K562 (cell line): ENCODE data around the gene AKR1D1. TPM values are rescaled to one million over a fixed set of nuclear protein-coding genes. Genes with fewer than 3 reads are reported as not detected.

Experiments used
- ATAC-seq: fragments of 200-7000 bp; cut with Tn5 transposase; 3 replicates; pipeline ENCODE4 v1.9.1; 2020; ENCODE audit warnings: moderate library complexity
- BruUV-seq: library from RNA; stranded (reverse); fragments of 400-500 nt; replicated peaks from 2 replicates; lab custom pipeline; 2021; lab: Mats Ljungman, UMichigan
- CTCF ChIA-PET: fragments of 300-600 bp; formaldehyde crosslinking; extraction: SDS; loops from one replicate; lab custom pipeline; 2021; ENCODE audit warnings: low intra/inter-chr PET ratio; lab: Yijun Ruan, JAX
- POLR2A ChIA-PET: fragments of 300-600, 350-650 bp; sonication (Branson Sonifier 250); formaldehyde crosslinking; extraction: SDS; loops from one replicate; lab custom pipeline; 2021; ENCODE audit warnings: antibody characterized with exemption, inconsistent platforms; lab: Yijun Ruan, JAX
- DNase-seq, 4 experiments: peaks; one replicate each; pipeline versions ENCODE4 v3.0.0 to v3.0.0-alpha.2; 2011 to 2018; ENCODE audit warnings: low spot score in 3 of 4, mixed read lengths in 3 of 4; ENCODE audit errors: extremely low read depth in 1 of 4
- FAIRE-seq: peaks from 2 replicates; lab custom pipeline; 2011; peaks lifted over from hg19 to GRCh38; lab: Jason Lieb, UNC
- H2AFZ ChIP-seq: 2 replicates; pipeline ENCODE4 v1.6.0; 2011; ENCODE audit warnings: low read depth, low read length, control low read depth, inconsistent platforms
- H3K27ac ChIP-seq: fragments of 200-600 bp; 3 replicates; pipeline ENCODE4 v1.8.0; 2011; ENCODE audit warnings: low read depth, mild to moderate bottlenecking, control low read depth, inconsistent platforms, low read length, moderate library complexity, mixed read lengths; ENCODE audit errors: extremely low read depth
- H3K27me3 ChIP-seq, 2 experiments: fragments of 300-600 bp in 1 of 2; 2 replicates in 1 of 2; 3 replicates in 1 of 2; pipeline versions ENCODE4 v1.6.0 to v1.8.0; 2011; ENCODE audit warnings: inconsistent platforms in 2 of 2, low read length in 2 of 2, mild to moderate bottlenecking in 1 of 2, mixed read lengths in 1 of 2, moderate library complexity in 1 of 2; ENCODE audit not compliant: control insufficient read depth in 2 of 2, insufficient read depth in 2 of 2
- H3K36me3 ChIP-seq: fragments of 300-600 bp; 3 replicates; pipeline ENCODE4 v1.8.0; 2011; ENCODE audit warnings: mild to moderate bottlenecking, low read length, inconsistent platforms; ENCODE audit not compliant: control insufficient read depth, insufficient read depth
- H3K4me1 ChIP-seq, 2 experiments: fragments of 200-600 bp in 1 of 2; replicated peaks in 1 of 2; 2 replicates in 1 of 2; 3 replicates in 1 of 2; pipeline versions ENCODE4 v1.5.1 to v1.8.0; 2011; ENCODE audit warnings: inconsistent platforms in 2 of 2, low read length in 2 of 2, mild to moderate bottlenecking in 1 of 2, mixed read lengths in 1 of 2, moderate library complexity in 1 of 2; ENCODE audit not compliant: control insufficient read depth in 2 of 2, insufficient read depth in 2 of 2
- H3K4me2 ChIP-seq: 2 replicates; pipeline ENCODE4 v1.6.1; 2011; ENCODE audit warnings: low read length, control low read depth, inconsistent platforms, mixed read lengths; ENCODE audit not compliant: insufficient read depth
- H3K4me3 ChIP-seq: fragments of 200-600 bp; sonication (generic), shearing (Covaris generic); 2 replicates; pipeline ENCODE4 v1.5.1; 2016; ENCODE audit warnings: control low read depth, inconsistent platforms
- H3K79me2 ChIP-seq: fragments of 200-600 bp; 3 replicates; pipeline ENCODE4 v1.8.0; 2011; ENCODE audit warnings: low read length, inconsistent platforms; ENCODE audit not compliant: control insufficient read depth, insufficient read depth
- H3K9ac ChIP-seq, 2 experiments: 2 replicates each; pipeline versions ENCODE4 v1.6.0 to v1.6.1; 2011; ENCODE audit warnings: low read depth in 2 of 2, low read length in 2 of 2, control low read depth in 1 of 2, inconsistent platforms in 1 of 2, mild to moderate bottlenecking in 1 of 2, mixed read lengths in 1 of 2; ENCODE audit not compliant: insufficient read depth in 1 of 2
- H3K9me1 ChIP-seq: one replicate; pipeline ENCODE4 v1.6.0; 2011; ENCODE audit warnings: inconsistent platforms, mild to moderate bottlenecking, low read length, moderate library complexity; ENCODE audit not compliant: control insufficient read depth, insufficient read depth
- H3K9me3 ChIP-seq: replicated peaks from 2 replicates; pipeline ENCODE4 v1.5.1; 2011; ENCODE audit warnings: low read depth, low read length, inconsistent platforms; ENCODE audit not compliant: control insufficient read depth, insufficient read depth
- H4K20me1 ChIP-seq: replicated peaks from 2 replicates; pipeline ENCODE4 v1.6.1; 2011; ENCODE audit warnings: low read length, inconsistent platforms, mixed read lengths; ENCODE audit not compliant: control insufficient read depth, insufficient read depth
- CBX2 ChIP-seq: fragments of 200-600 bp; sonication (generic); IDR thresholded peaks from one replicate; pipeline ENCODE4 v1.6.1; 2012; ENCODE audit warnings: mild to moderate bottlenecking, low read length, inconsistent platforms; ENCODE audit not compliant: insufficient read depth, poor library complexity, severe bottlenecking
- GTF2E2 ChIP-seq: fragments of 200-800 bp; sonication (Bioruptor generic); IDR thresholded peaks from 2 replicates; pipeline ENCODE4 v1.6.1; 2016; ENCODE audit warnings: missing genetic modification characterization, missing compliant biosample characterization
- KDM5B ChIP-seq: fragments of 200-600 bp; sonication (generic); IDR thresholded peaks from 2 replicates; pipeline ENCODE4 v1.6.1; 2012; ENCODE audit warnings: low read depth, mild to moderate bottlenecking, moderate library complexity, low read length, control low read depth, inconsistent platforms; ENCODE audit not compliant: insufficient replicate concordance
- NR4A1 ChIP-seq, 2 experiments: fragments of 250-450 bp in 1 of 2; fragments of 450-650 bp in 1 of 2; sonication (Bioruptor Pico) in 1 of 2; IDR thresholded peaks; 2 replicates each; pipeline versions ENCODE4 v1.4.0 to v1.6.1; 2016 to 2020; ENCODE audit warnings: mild to moderate bottlenecking in 2 of 2, missing compliant biosample characterization in 1 of 2, missing genetic modification characterization in 1 of 2, moderate library complexity in 1 of 2
- PCBP2 ChIP-seq: fragments of 200-400 bp; formaldehyde crosslinking; IDR thresholded peaks from 2 replicates; pipeline ENCODE4 v1.6.1; 2018; ENCODE audit warnings: low read length, low read depth, mild to moderate bottlenecking, moderate library complexity; ENCODE audit not compliant: poor library complexity, severe bottlenecking
- POLR2G ChIP-seq: fragments of 200-400 bp; formaldehyde crosslinking; IDR thresholded peaks from 2 replicates; pipeline ENCODE4 v1.6.1; 2017; ENCODE audit warnings: low read depth, mild to moderate bottlenecking, antibody characterized with exemption, low read length, moderate library complexity
- SRSF1 ChIP-seq: fragments of 200-400 bp; formaldehyde crosslinking; IDR thresholded peaks from 2 replicates; pipeline ENCODE4 v1.6.1; 2017; ENCODE audit warnings: mild to moderate bottlenecking, low read depth, low read length, moderate library complexity
- SRSF3 ChIP-seq: fragments of 200-400 bp; formaldehyde crosslinking; IDR thresholded peaks from 2 replicates; pipeline ENCODE4 v1.6.1; 2016; ENCODE audit warnings: mild to moderate bottlenecking, low read length, moderate library complexity; ENCODE audit not compliant: insufficient read depth
- ZNF644 ChIP-seq: fragments of 200-800 bp; sonication (Bioruptor generic); IDR thresholded peaks from 2 replicates; pipeline ENCODE4 v1.6.1; 2016; ENCODE audit warnings: low read depth, missing genetic modification characterization, missing compliant biosample characterization
- whole genome bisulfite sequencing: fragments of 100-300 bp; shearing (Covaris generic); methylation state at CpG from one replicate; pipeline ENCODE4 v1.1.6; 2016; ENCODE audit warnings: low coverage, mixed read lengths; ENCODE audit not compliant: insufficient coverage; ENCODE audit errors: missing lambda C conversion rate; 5-methylcytosine and 5-hydroxymethylcytosine counted together
- in situ Hi-C: fragments of 300-500 bp; cut with MboI; formaldehyde crosslinking; loops from 4 replicates; pipeline ENCODE4 v1.15.0; 2018; ENCODE audit warnings: inconsistent platforms, mixed read lengths
- intact Hi-C: fragments of 100-400 bp; cut with micrococcal nuclease; formaldehyde crosslinking; loops from 2 replicates; pipeline ENCODE4 v1.14.2; 2022
- polyA plus RNA-seq, 8 experiments: library from polyadenylated mRNA; depleted of rRNA in 4 of 8; stranded (reverse) in 5 of 8; unstranded in 3 of 8; fragments of >200 nt; fragmentation: Nextera tagmentation in 2 of 8; fragmentation: Illumina TruSeq in 1 of 8; extraction: Ambion mirVana in 2 of 8; extraction: Trizol in 1 of 8; gene quantifications; 2 replicates each; pipeline versions ENCODE4 v1.2.1 to v1.2.3, GENCODE V29; 2011 to 2014; ENCODE audit warnings: inconsistent platforms in 1 of 8, missing spikeins in 1 of 8
- total RNA-seq, 7 experiments: library from RNA; depleted of rRNA in 6 of 7; stranded (reverse); fragments of >200 nt in 6 of 7; fragmentation: Illumina TruSeq in 2 of 7; extraction: Trizol in 2 of 7; gene quantifications; 2 replicates each; pipeline versions ENCODE4 v1.2.1 to v1.2.3, GENCODE V29; 2011 to 2021; ENCODE audit warnings: low replicate concordance in 1 of 7
- TF ChIP-seq, protein P1 (sequence below): fragments of 250-450 bp; sonication (Bioruptor Pico); IDR thresholded peaks from 2 replicates; pipeline ENCODE4 v1.4.0; 2020; ENCODE audit warnings: mild to moderate bottlenecking
- TF ChIP-seq, protein P2 (sequence below): fragments of 450-650 bp; formaldehyde crosslinking; IDR thresholded peaks from 2 replicates; pipeline ENCODE4 v1.4.0; 2020; ENCODE audit warnings: mild to moderate bottlenecking, mixed read lengths
- TF ChIP-seq, protein P3 (sequence below): sonication (generic); formaldehyde crosslinking; IDR thresholded peaks from 2 replicates; pipeline ENCODE4 v1.9.0; 2022; ENCODE audit warnings: mild to moderate bottlenecking, missing genetic modification reagents

The AKR1D1 gene
- total and polyA plus RNA-seq, 9 of the 15 experiments (the other 6 are each of a cell fraction or from before 2014, with no cell fraction given): not detected

DNA sequence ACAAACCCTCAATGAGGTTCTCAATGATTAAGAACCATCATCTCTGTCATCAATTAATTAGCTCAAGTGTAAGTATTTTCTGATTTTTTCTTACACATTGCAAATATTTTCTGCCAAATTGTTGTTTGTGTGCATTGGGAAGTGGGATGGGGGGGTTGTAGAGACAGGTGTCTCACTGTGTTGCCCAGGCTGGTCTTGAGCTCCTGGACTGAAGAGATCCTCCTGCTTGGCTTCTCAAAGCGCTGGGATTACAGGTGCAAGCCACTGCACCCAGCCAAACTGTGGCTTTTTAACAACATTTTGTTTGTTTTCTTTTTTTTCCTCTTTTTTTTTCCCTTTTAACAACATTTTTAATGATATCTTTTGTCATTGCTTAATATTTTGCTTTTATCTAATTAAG, 87.5 kb downstream of the AKR1D1 start:
- no peaks in the 10 kb centered on the region for H3K79me2 ChIP-seq
- no peak overlapping the region for H3K4me2 ChIP-seq
- H2AFZ ChIP-seq: no peak overlapping the region
- no peaks in the 10 kb centered on the region for H3K4me1 ChIP-seq
- ATAC-seq (no peak), FAIRE-seq (no peak), DNase-seq (no peak)
- 0% methylated on average over 1 of the region's 1 CpG for WGBS
- H3K9me1 ChIP-seq: no peaks in the 10 kb centered on the region
- CTCF ChIA-PET: no interaction called here
- no peaks in the 10 kb centered on the region for H4K20me1 ChIP-seq
- POLR2A ChIA-PET: no interaction called here
- no peaks in the 10 kb centered on the region for H3K27me3 ChIP-seq
- no peak overlapping the region for H3K4me3 ChIP-seq
- no peak overlapping the region for H3K27ac ChIP-seq
- peaks cover 11% of the 10 kb centered on the region for H3K9me3 ChIP-seq
- no peaks in the 10 kb centered on the region for H3K36me3 ChIP-seq
- no peak overlapping the region for H3K9ac ChIP-seq
- intact Hi-C loops: loop anchor here (5.0 kb wide), 1 partner anchor 94 kb away; no protein-coding TSS in a partner anchor
- BruUV-seq: no TSS peak
- TF ChIP-seq POLR2G (no peak), KDM5B (no peak)
- TF ChIP-seq, all 486 proteins: peak for 0
- in situ Hi-C loops: no loop called here

DNA sequence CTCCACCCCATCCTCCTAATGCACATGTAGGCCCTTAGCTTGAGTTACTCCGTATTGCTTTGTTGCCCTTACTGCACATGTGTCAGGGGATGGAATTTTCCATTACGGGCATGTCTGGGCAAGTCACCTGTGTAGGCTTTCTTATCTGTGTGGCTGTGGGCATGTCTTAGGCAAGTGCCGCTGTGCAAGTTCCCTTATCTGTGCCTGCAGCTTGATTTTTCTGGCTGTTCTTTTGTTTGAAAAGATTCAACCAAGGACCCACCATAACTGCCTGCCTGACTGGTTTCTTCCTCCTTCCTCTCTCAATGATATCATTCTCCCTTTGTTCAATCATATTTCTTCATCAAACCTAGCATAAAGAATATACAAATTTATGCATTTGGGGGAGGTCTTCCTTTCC, 88.5 kb downstream of the AKR1D1 start:
- Histone ChIP-seq H3K9me3 (peaks cover 11% of the 10 kb centered on the region), H3K4me1 (no peaks in the 10 kb centered on the region), H2AFZ (no peak overlapping the region), H3K9me1 (no peaks in the 10 kb centered on the region), H4K20me1 (no peaks in the 10 kb centered on the region), H3K4me3 (no peak overlapping the region), H3K27me3 (no peaks in the 10 kb centered on the region), H3K27ac (no peak overlapping the region), H3K79me2 (no peaks in the 10 kb centered on the region), H3K4me2 (no peak overlapping the region), H3K36me3 (no peaks in the 10 kb centered on the region), H3K9ac (no peak overlapping the region)
- ChIA-PET CTCF (no interaction called here), POLR2A (no interaction called here)
- in situ Hi-C loops (no loop called here), intact Hi-C loops (loop anchor here (5.0 kb wide), 1 partner anchor 92 kb away; no protein-coding TSS in a partner anchor)
- whole genome bisulfite sequencing: 0% methylated on average over 3 of the region's 3 CpGs
- DNase-seq (peak in 1 of 4 experiments; percentile 9), ATAC-seq (no peak), FAIRE-seq (no peak)
- BruUV-seq: no TSS peak
- TF ChIP-seq, protein P1, sequence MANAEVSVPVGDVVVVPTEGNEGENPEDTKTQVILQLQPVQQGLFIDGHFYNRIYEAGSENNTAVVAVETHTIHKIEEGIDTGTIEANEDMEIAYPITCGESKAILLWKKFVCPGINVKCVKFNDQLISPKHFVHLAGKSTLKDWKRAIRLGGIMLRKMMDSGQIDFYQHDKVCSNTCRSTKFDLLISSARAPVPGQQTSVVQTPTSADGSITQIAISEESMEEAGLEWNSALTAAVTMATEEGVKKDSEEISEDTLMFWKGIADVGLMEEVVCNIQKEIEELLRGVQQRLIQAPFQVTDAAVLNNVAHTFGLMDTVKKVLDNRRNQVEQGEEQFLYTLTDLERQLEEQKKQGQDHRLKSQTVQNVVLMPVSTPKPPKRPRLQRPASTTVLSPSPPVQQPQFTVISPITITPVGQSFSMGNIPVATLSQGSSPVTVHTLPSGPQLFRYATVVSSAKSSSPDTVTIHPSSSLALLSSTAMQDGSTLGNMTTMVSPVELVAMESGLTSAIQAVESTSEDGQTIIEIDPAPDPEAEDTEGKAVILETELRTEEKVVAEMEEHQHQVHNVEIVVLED (CRISPR knock-in tag): no peak
- TF ChIP-seq ZNF644 (tag) (no peak), GTF2E2 (tag) (no peak), SRSF3 (no peak), PCBP2 (no peak), SRSF1 (no peak), CBX2 (no peak), NR4A1 (CRISPR knock-in tag; IDR thresholded peaks at IDR 0.05) (no peak), NR4A1 (tag; IDR thresholded peaks at IDR 0.05) (no peak)
- TF ChIP-seq, protein P2, sequence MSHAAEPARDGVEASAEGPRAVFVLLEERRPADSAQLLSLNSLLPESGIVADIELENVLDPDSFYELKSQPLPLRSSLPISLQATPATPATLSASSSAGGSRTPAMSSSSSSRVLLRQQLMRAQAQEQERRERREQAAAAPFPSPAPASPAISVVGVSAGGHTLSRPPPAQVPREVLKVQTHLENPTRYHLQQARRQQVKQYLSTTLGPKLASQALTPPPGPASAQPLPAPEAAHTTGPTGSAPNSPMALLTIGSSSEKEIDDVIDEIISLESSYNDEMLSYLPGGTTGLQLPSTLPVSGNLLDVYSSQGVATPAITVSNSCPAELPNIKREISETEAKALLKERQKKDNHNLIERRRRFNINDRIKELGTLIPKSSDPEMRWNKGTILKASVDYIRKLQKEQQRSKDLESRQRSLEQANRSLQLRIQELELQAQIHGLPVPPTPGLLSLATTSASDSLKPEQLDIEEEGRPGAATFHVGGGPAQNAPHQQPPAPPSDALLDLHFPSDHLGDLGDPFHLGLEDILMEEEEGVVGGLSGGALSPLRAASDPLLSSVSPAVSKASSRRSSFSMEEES: no peak
- TF ChIP-seq, protein P3, sequence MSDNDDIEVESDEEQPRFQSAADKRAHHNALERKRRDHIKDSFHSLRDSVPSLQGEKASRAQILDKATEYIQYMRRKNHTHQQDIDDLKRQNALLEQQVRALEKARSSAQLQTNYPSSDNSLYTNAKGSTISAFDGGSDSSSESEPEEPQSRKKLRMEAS (CRISPR knock-in tag): no peak
